DMS153 treated with DMSO at 0.1 percent for 48 hours (cell line): ENCODE data around the gene MTRFR.
A peak's percentile ranks its signal among the peaks of the same experiment; 100 is the strongest.
"Not testable (repeated sequence)": the region's sequence is repeated elsewhere in the genome, so short reads cannot be mapped to it uniquely, and the experiment has no call there.

Source experiments
- DNase-seq: peaks from one replicate; lab custom pipeline; 2025; ENCODE audit not compliant: unreplicated experiment; lab: John Stamatoyannopoulos, UW

The MTRFR gene

DNA sequence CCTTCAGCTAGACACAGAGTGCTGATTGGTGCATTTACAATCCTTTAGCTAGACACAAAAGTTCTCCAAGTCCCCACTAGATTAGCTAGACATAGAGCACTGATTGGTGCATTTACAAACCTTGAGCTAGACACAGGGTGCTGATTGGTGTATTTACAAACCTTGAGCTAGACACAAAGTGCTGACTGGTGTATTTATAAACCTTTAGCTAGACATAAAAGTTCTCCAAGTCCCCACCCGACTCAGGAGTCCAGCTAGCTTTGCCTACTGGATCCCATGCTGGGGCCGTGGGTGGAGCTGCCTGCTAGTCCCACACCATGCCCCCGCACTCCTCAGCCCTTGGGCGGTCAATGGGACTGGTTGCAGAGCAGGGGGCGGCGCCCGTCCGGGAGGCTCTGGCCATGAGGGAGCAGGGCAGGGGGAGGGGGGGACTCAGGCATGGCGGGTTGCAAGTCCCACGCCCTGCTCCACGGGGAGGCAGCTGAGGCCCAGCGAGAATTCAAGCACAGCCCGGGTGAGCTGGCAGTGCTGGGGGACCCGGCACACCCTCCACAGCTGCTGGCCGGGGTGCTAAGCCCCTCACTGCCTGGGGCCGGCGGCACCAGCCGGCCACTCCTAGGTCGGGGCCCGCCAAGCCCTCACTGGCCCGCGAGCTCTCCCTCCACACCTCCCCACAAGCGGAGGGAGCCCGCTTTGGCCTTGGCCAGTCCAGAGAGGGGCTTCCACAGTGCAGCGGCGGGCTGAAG is 15.9 kb downstream of the MTRFR start:
- DNase-seq, result not testable (repeated sequence)

GRCh38 chr12:123250471-123251383 is 17.5 kb downstream of the MTRFR start:
- DNase-seq, result peak; percentile 19

- DNase-seq, result no peak
These were observed 18.3 kb downstream of the MTRFR start for GRCh38 chr12:123251403-123252076.

GRCh38 chr12:123252365-123252764 is 19.1 kb downstream of the MTRFR start:
- DNase-seq, result not testable (repeated sequence)

- DNase-seq, result no peak
These were observed 20.6 kb downstream of the MTRFR start for GRCh38 chr12:123253641-123254459.

GRCh38 chr12:123254853-123255446 is 21.7 kb downstream of the MTRFR start:
- no peak for DNase-seq

DNA sequence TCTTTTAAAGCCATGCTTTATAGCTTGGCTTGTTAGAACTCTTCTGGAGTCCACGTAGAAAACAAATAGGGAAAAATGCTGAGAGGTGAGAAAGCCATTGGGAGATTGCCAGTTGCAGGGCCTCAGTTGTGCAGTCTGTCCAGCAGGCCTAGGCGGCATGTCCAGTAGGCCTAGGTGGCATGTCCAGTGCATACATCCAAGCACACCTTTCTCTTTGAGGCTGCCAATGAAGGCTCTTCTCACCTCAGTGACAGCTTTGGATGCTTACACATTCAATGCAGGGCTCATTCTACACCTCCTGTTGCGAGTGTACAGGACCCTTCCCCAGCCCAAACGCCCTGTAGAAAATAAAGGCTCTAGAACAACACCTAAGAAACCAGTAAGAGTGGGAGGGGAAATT is 25.4 kb downstream of the MTRFR start:
- DNase-seq, result no peak

DNA sequence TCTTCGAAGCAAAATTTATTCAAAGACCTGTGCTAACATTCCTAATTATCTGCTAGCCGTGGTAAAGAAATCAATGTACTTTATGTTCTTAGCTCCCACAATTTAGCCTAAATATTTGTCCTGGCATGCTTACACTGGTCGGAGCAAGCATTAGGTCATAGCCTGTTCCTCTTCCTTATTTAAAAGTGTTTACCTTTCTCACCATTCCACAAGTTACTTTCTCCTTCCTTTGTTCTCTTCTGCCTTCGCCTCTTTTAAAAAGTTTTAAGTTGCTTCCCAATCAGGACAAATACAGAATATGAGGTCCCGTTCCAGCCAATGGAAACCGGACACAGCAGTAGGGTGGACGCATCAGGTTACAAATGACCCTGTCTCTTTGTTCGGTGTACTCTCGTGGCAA is 26.8 kb downstream of the MTRFR start:
- no peak for DNase-seq

GRCh38 chr12:123261196-123261595 is 28.0 kb downstream of the MTRFR start:
- DNase-seq, result no peak

DNA sequence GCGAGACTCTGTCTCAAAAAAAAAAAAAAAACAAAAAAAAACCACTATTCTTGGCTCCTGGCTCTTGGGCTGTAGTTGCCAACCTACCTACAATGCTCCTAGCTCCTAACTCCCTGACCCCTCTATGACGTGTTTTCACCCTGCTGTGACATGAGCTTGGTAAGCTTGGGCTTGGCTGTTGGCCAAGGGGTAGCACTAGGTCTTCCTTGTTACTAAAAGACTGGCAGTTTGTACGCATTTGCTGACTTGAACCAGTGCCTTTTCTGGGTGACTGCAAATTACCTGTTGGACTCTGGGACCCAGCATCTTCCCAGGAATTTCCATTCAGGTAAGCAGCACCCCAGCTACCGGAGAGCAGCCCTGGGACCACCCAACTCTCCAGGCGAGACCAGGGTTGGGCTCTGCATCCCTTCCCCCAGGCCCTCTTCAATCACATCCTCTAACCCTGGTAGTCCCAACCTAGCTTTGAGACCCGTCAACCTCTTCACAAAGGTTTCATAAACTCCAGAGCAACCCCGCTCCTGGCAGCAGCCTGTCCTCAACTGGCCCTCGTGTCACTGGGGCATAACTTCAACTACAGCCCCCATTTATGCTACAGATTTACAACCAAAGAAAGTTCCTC is 30.1 kb downstream of the MTRFR start:
- DNase-seq, result no peak

DNA sequence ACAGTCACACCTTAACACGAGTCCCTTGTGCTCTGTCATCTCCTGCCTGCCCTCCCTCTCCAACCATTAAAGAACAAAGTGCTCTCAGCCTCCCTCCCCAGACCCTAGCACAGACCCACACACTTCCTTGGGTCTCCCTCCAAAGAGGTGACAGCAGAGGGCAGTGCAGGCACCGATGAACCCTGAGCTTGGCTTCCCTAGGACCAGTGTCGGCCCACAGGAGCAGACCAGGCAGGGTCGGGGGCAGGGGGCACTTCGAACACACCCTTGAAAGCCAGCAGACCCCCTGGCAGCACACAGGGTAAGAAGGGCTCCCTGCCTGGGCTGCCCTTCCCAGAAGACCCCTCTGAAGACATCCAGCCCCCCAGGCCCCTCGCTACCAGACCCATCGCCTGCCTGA is 31.4 kb downstream of the MTRFR start:
- DNase-seq, result no peak

GRCh38 chr12:123265851-123266678 is 32.8 kb downstream of the MTRFR start:
- DNase-seq, result no peak

- no peak for DNase-seq
These were observed 33.5 kb downstream of the MTRFR start for GRCh38 chr12:123266679-123267277.

- no peak for DNase-seq
These were observed 34.2 kb downstream of the MTRFR start for GRCh38 chr12:123267335-123267920.

- peak; percentile 48 for DNase-seq
These were observed 35.0 kb downstream of the MTRFR start for GRCh38 chr12:123267991-123268843.

- DNase-seq, result no peak
These were observed 35.6 kb downstream of the MTRFR start for GRCh38 chr12:123268850-123269249.

DNA sequence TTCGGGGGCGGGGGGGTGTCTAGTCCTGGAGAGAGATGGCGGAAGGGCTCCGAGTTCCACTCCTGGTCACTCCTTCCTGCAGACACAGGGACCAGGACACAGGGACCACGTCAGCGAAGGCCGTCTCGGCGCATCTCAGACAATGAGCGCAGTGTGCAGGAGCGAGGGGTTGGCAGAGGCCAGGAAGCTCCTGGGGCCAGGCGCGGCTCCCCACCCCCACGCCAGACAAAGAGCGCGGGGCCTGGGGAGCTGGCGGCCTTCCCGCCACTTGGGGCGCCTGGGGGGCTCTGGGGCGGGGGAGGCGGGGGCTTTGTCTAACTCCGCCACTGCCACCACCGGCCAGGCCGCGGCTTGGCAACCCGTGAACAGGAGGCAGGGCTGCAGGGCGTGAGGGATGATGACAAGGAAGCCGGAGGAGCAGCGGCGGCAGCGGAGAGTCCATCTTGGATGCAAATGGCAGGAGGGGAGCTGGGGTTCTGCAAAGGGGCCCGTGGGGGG is 36.2 kb downstream of the MTRFR start:
- peak; percentile 39 for DNase-seq
